Cerebellar cortex (tissue), 1 donor: ENCODE results near the gene EVI5L.
"Not testable (repeated sequence)": the region's sequence is repeated elsewhere in the genome, so short reads cannot be mapped to it uniquely, and the experiment has no call there.

Experiments
- DNase-seq: peaks from one replicate; pipeline ENCODE4 v3.0.0-alpha.2; 2015; ENCODE audit warnings: low spot score

EVI5L gene

GRCh38 chr19:7872306-7873204, 42.5 kb downstream of the EVI5L start:
- no peak for DNase-seq

DNA sequence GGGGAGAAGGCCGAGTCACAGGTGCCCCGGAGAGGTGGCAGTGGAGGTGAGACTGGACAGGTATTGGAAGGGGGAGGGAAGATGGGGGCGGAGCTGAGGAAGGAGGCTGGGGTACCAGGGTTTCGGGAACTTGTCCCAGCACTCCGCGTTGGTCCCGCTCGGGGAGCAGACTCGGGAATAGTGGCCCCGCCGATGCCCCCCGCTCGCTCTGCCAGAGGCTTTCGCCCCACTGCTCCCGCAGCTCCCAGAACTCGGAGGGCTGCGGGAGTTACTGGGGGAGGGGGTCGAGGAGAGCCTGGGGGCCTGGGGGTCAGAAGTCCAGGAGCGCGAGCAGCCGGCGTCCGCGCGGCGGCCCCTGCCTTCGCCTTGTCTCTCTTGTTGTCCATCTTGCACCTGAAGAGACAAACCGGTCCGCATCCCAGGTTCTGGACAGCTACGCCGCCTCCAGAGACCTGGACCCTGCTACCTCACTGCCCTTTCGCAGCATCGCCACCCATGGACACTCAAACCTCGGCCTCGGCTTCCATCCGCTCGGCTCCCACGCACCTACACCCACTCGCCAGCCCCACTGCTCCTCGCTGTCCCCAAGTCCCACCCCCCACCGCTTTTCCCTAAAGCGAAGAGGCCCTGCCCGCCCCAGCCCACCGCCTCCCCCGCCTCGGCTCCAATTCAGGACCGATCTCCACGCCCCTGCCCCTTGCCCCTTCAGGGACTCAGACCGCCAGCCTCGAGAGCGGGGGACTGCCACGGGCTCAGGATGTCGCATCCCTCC, 43.5 kb downstream of the EVI5L start:
- no peak for DNase-seq

DNA sequence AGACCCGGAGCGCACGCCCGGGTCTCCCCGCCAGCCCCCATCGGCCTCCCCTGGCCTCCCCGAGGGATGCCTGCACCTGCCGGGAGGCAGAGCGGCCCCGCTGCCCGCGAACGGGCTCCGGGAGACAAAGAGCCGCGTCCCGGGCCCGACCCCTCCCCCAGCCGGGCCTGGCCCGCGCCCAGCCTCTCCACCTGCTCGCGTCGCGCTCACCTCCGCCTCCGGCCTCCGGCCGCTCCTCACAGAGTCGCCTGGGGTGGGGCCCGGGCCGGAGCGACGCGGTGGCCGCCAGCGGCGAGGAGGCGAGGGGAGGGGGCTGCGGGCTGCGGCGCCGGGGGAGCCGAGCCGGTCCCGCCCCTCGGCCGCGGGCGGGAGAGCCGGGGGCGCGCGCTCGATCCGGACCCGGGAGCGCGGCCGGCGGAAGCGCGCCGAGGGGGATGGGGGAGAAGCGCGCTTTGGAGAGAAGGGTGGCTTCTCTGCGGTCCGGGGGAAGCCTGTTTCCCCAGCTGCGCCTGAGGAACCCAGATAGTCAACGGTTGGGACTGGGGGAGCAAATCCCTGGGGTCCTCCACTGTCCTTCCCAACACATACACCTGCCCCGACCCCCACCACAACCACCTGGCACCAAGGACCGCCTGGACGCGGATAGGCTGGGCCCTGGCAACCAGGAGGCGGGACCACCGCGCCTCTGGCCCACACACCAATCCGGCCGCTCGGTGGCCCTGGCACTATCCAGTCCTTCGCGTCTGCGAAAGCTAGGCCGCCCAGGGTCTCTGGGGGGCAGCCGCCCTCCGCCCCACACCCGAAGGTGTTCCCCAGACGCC, 44.3 kb downstream of the EVI5L start, which contains the start of gene PRR36:
Gene PRR36, minus strand, starts transcription at position 315 of the 821 bp plus-strand sequence. CDS start 701 bp downstream, outside the sequence.
- peak; percentile 90 for DNase-seq

- DNase-seq = no peak
Measured at GRCh38 chr19:7874897-7875273, 44.9 kb downstream of the EVI5L start.

DNA sequence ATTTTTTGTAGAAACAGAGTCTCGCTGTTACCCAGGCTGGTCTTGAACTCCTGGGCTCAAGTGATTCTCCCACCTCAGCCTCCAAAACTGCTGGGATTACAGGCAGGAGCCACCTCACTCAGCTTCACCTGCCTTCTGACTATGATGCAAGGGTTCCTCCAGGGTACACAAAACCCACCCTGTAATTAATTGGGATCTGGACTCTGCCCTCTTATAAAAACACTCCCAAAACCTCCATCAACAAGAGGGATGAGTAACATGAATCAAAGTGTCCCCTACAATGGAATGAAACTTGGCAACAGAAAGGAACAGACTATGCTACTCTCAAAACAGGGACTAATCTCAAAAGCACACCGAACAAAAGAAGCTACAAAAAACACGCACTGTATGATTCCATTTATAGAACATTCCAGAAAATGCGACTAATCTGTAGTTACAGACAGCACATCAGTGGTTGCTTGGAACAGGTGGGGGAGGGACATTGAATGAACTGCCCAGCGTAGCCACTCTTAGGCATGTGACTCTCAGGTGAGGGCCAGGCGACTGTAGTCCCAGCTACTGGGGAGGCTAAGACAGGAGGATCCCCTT, 47.3 kb downstream of the EVI5L start:
- no peak for DNase-seq

DNA sequence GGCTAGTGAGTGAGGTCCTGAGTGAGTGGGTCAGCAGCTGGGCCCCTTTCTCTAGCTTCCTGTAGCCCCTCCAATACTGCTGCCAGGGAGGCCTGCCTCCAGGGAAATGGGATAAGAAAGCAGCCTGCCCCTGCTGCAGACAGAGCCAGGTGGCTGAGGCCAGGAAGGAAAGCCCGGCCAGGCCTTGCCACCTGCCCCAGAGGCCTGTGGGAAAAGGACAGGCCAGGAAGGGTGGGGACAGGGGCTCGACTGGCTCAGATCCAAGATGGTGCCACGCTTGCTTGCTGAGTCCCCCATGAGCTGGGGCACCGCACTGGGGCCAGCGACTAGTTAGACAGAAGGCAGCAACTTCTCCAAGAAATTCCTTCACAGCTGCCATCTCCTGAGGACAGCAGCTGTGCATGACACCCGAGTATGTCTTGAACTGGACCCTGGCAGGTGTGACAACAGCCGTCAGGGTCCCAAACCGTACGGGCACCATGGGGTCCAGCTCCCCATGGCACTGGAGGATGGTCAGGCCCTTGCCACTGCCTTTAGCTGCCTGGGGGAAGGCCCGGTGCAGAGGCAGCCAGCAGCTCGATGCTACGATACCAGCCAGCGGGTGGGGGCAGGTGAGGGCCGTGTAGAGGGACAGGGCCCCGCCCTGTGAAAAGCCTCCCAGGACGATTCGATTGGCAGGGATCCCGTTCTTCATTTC, 49.2 kb downstream of the EVI5L start:
- DNase-seq = no peak

DNA sequence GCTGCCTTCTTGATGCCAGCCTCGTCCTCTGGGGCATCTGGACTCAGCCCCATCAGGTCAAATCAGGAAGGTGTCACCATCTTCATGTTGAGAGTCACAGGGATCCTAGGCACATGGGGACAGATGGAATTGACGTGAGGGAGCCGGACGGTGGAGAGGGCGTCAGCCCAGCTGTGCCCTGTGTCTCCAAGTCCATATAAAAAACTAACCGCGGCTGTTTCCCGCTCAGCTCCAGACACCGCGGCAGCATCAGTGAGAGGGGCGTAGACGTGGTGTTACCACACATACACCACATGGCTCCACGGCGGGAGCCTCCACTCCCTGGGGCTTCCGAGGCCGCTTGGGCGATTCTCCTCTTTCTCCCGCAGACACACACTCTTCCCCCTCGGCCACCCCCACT, 49.8 kb downstream of the EVI5L start:
- no peak for DNase-seq

DNA sequence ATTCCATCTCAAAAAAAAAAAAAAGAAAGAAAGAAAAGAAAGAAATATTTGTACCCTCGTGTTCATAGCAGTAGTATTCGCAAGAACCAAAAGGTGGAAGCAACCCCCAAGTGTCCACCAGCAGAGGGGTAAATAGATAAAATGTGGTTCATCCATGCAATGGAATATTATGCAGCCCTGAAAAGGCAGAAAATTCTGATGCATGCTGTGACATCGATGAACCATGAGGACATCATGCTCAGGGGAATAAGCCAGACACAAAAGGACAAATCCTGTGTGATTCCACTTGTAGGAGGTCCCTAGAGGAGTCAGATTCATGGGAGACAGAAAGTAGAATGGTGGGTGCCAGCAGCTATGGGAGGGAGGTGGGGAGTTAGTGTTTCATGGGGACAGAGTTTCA, 51.9 kb downstream of the EVI5L start:
- DNase-seq = no peak

- no peak for DNase-seq
Measured at GRCh38 chr19:7883105-7883504, 53.1 kb downstream of the EVI5L start.

GRCh38 chr19:7883796-7884570, 54.0 kb downstream of the EVI5L start:
- no peak for DNase-seq

DNA sequence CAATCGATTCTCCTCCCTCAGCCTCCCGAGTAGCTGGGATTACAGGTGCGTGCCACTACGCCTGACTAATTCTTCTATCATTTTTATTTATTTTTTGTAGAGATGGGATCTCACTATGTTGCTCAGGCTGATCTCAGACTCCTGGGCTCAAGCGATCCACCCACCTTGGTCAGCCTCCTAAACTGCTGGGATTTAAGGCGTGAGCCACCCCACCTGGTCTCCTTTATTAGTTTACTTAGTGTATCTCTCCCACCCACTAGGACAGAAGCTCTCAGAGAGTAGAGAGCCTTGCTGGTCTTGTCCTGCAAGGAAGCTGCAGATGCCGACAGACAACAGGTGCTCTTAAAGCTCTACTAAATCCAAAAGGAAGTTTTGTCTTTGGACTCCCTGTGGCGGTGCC, 55.8 kb downstream of the EVI5L start:
- DNase-seq = no peak

- DNase-seq = no peak
Measured at GRCh38 chr19:7887408-7888144, 57.6 kb downstream of the EVI5L start.

GRCh38 chr19:7888145-7888825, 58.3 kb downstream of the EVI5L start, which contains the start of gene LRRC8E:
LRRC8E (plus strand) TSS chr19:7888510; CDS start chr19:7895604, 7,094 bp downstream.
- no peak for DNase-seq

GRCh38 chr19:7888826-7889217, 58.8 kb downstream of the EVI5L start:
- no peak for DNase-seq

GRCh38 chr19:7893362-7894101, 63.5 kb downstream of the EVI5L start:
- DNase-seq = not testable (repeated sequence)

GRCh38 chr19:7894612-7895309, 64.7 kb downstream of the EVI5L start:
- no peak for DNase-seq

- no peak for DNase-seq
Measured at GRCh38 chr19:7895565-7895964, 65.5 kb downstream of the EVI5L start.

- DNase-seq = no peak
Measured at GRCh38 chr19:7897292-7897691, 67.3 kb downstream of the EVI5L start.
